H9 (cell line): ENCODE measurements around the gene TCP10L. TPM values are rescaled to one million over a fixed set of nuclear protein-coding genes. Genes with fewer than 3 reads are reported as not detected.

Experiments used
- DNase-seq: peaks from one replicate; pipeline ENCODE4 v3.0.0-alpha.2; 2017
- H2AFZ ChIP-seq: one replicate; pipeline ENCODE4 v1.6.1; 2013; ENCODE audit warnings: mild to moderate bottlenecking, low read length, control low read depth, moderate library complexity
- H2AK5ac ChIP-seq: 2 replicates; pipeline ENCODE4 v1.6.1; 2013; ENCODE audit warnings: low read length, control low read depth, mixed read lengths; ENCODE audit not compliant: insufficient read length
- H2BK120ac ChIP-seq: one replicate; pipeline ENCODE4 v1.6.1; 2013; ENCODE audit warnings: low read depth, mild to moderate bottlenecking, low read length, control low read depth, inconsistent platforms; ENCODE audit not compliant: poor library complexity, severe bottlenecking
- H2BK12ac ChIP-seq: 2 replicates; pipeline ENCODE4 v1.6.1; 2013; ENCODE audit warnings: low read length, control low read depth, mixed read lengths, low read depth; ENCODE audit not compliant: insufficient read length
- H2BK15ac ChIP-seq: 2 replicates; pipeline ENCODE4 v1.6.1; 2013; ENCODE audit warnings: low read depth, low read length, control low read depth
- H2BK20ac ChIP-seq: one replicate; pipeline ENCODE4 v1.6.1; 2013; ENCODE audit warnings: low read depth, mild to moderate bottlenecking, low read length, control low read depth, inconsistent platforms; ENCODE audit not compliant: poor library complexity, severe bottlenecking
- H2BK5ac ChIP-seq: 2 replicates; pipeline ENCODE4 v1.6.1; 2013; ENCODE audit warnings: low read length, control low read depth, mixed read lengths; ENCODE audit not compliant: insufficient read length
- H3K14ac ChIP-seq: 2 replicates; pipeline ENCODE4 v1.6.1; 2013; ENCODE audit warnings: low read length, control low read depth; ENCODE audit not compliant: insufficient read depth
- H3K18ac ChIP-seq: 2 replicates; pipeline ENCODE4 v1.6.1; 2013; ENCODE audit warnings: low read depth, mild to moderate bottlenecking, mixed read lengths, low read length, control low read depth; ENCODE audit not compliant: insufficient read length
- H3K23ac ChIP-seq: 2 replicates; pipeline ENCODE4 v1.6.1; 2013; ENCODE audit warnings: low read length, control low read depth, mixed read lengths, low read depth; ENCODE audit not compliant: insufficient read length
- H3K23me2 ChIP-seq: 2 replicates; pipeline ENCODE4 v1.6.1; 2013; ENCODE audit warnings: low read depth, mild to moderate bottlenecking, mixed read lengths, low read length, control low read depth; ENCODE audit not compliant: insufficient read length, poor library complexity, severe bottlenecking
- H3K27ac ChIP-seq: 2 replicates; pipeline ENCODE4 v1.5.1; 2013; ENCODE audit warnings: low read length, control low read depth, mixed read lengths, low read depth; ENCODE audit not compliant: insufficient read length
- H3K27me3 ChIP-seq: 2 replicates; pipeline ENCODE4 v1.6.1; 2013; ENCODE audit warnings: low read length, control low read depth, inconsistent platforms; ENCODE audit not compliant: insufficient read depth
- H3K4ac ChIP-seq: 2 replicates; pipeline ENCODE4 v1.6.1; 2013; ENCODE audit warnings: low read depth, mild to moderate bottlenecking, control low read depth, inconsistent platforms, low read length, moderate library complexity
- H3K4me1 ChIP-seq: 2 replicates; pipeline ENCODE4 v1.6.1; 2013; ENCODE audit warnings: low read length, control low read depth, inconsistent platforms; ENCODE audit not compliant: insufficient read depth
- H3K4me2 ChIP-seq: 2 replicates; pipeline ENCODE4 v1.6.1; 2013; ENCODE audit warnings: low read length, control low read depth, mixed read lengths; ENCODE audit not compliant: insufficient read length, insufficient read depth
- H3K56ac ChIP-seq: 2 replicates; pipeline ENCODE4 v1.6.1; 2013; ENCODE audit warnings: low read depth, mild to moderate bottlenecking, mixed read lengths, low read length, control low read depth; ENCODE audit not compliant: insufficient read length
- H3K79me1 ChIP-seq: 2 replicates; pipeline ENCODE4 v1.6.1; 2013; ENCODE audit warnings: low read depth, mild to moderate bottlenecking, moderate library complexity, low read length, control low read depth, inconsistent platforms; ENCODE audit not compliant: insufficient read depth, poor library complexity, severe bottlenecking
- H3K79me2 ChIP-seq: 2 replicates; pipeline ENCODE4 v1.6.1; 2013; ENCODE audit warnings: low read length, control low read depth, inconsistent platforms; ENCODE audit not compliant: insufficient read depth
- H3K9ac ChIP-seq: 2 replicates; pipeline ENCODE4 v1.6.1; 2013; ENCODE audit warnings: low read length, control low read depth, mixed read lengths; ENCODE audit not compliant: insufficient read length; ENCODE audit errors: extremely low read depth
- H3K9me3 ChIP-seq: one replicate; pipeline ENCODE4 v1.6.1; 2013; ENCODE audit warnings: low read depth, low read length, inconsistent platforms; ENCODE audit not compliant: control insufficient read depth
- H3T11ph ChIP-seq: one replicate; pipeline ENCODE4 v1.6.1; 2013; ENCODE audit warnings: mild to moderate bottlenecking, low read length, control low read depth, inconsistent platforms
- H4K20me1 ChIP-seq: one replicate; pipeline ENCODE4 v1.6.1; 2013; ENCODE audit not compliant: control insufficient read depth, insufficient read length, insufficient read depth
- H4K5ac ChIP-seq: 2 replicates; pipeline ENCODE4 v1.6.1; 2013; ENCODE audit warnings: low read depth, mild to moderate bottlenecking, mixed read lengths, low read length, control low read depth; ENCODE audit not compliant: insufficient read length
- H4K8ac ChIP-seq: replicated peaks from 2 replicates; pipeline ENCODE4 v1.6.1; 2013; ENCODE audit warnings: low read length, control low read depth, mixed read lengths, low read depth; ENCODE audit not compliant: insufficient read length
- H4K91ac ChIP-seq: 2 replicates; pipeline ENCODE4 v1.6.1; 2013; ENCODE audit warnings: low read depth, mild to moderate bottlenecking, moderate library complexity, mixed read lengths, low read length, control low read depth; ENCODE audit not compliant: insufficient read length
- H3K27ac Mint-ChIP-seq, 3 experiments: 2 replicates in 2 of 3; 3 replicates in 1 of 3; pipeline ENCODE4 v1.8.0; 2020 to 2021; ENCODE audit warnings: mixed read lengths in 3 of 3, mild to moderate bottlenecking in 1 of 3, moderate library complexity in 1 of 3
- H3K27me3 Mint-ChIP-seq: 2 replicates; pipeline ENCODE4 v1.8.0; 2021; ENCODE audit warnings: low read depth, mild to moderate bottlenecking, moderate library complexity, mixed read lengths
- H3K36me3 Mint-ChIP-seq, 3 experiments: 2 replicates in 2 of 3; 3 replicates in 1 of 3; pipeline ENCODE4 v1.8.0; 2020 to 2021; ENCODE audit warnings: low read depth in 3 of 3, mixed read lengths in 3 of 3; ENCODE audit not compliant: insufficient read depth in 1 of 3
- H3K4me1 Mint-ChIP-seq, 2 experiments: 2 replicates each; pipeline ENCODE4 v1.8.0; 2020; ENCODE audit warnings: mixed read lengths in 2 of 2
- H3K4me3 Mint-ChIP-seq, 2 experiments: 2 replicates in 1 of 2; 3 replicates in 1 of 2; pipeline ENCODE4 v1.8.0; 2020 to 2021; ENCODE audit warnings: mild to moderate bottlenecking in 2 of 2, mixed read lengths in 2 of 2, moderate library complexity in 1 of 2
- H3K9me3 Mint-ChIP-seq, 2 experiments: 2 replicates in 1 of 2; 3 replicates in 1 of 2; pipeline ENCODE4 v1.8.0; 2020; ENCODE audit warnings: mild to moderate bottlenecking in 2 of 2, mixed read lengths in 2 of 2, moderate library complexity in 1 of 2
- WGBS: extraction: QIAGEN DNeasy Blood & Tissue Kit; methylation state at CpG from one replicate; pipeline ENCODE4 v1.1.7; 2013; ENCODE audit warnings: missing lambda C conversion rate, low lambda C conversion rate, mixed read lengths; ENCODE audit not compliant: insufficient read length; ENCODE audit errors: extremely low coverage; 5-methylcytosine and 5-hydroxymethylcytosine counted together
- total RNA-seq: library from RNA; stranded (reverse); gene quantifications from 2 replicates; pipeline ENCODE4 v1.2.1, GENCODE V29; 2021
- TF ChIP-seq, protein P1 (sequence below): fragments of 200-600 bp; sonication (generic); conservative IDR thresholded peaks from 3 replicates; pipeline ENCODE4 v1.8.0; 2021; ENCODE audit warnings: antibody characterized with exemption, mild to moderate bottlenecking

The TCP10L gene
- total RNA-seq, 1 experiment from 2014 or later = 5.1 TPM

DNA sequence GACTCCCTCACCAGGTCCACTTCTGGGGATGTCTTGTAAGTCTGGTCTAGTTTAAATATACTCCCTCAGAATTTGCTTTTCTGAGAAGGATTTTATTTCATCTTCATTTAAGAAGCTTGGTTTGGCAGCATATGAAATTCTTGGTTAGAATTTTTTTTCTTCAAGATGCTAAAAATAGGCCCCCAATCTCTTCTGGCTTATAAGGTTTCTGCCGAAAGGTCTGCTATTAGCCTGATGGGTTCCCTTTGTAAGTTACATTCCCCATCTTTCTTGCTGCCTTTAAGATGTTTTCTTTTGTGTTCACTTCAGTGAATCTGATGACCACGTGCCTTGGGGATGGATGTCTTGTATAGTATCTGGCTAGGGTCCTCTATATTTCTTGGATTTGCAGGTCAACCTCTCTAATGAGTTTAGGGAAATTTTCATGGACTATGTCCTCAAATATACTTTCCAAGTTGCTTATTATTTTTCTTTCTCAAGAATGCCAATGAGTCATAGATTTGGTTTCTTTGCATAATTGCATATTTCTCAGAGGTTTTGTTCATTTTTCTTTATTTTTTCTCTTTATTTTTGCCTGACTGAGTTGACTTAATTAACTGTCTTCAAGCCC lies 19.4 kb downstream of the TCP10L start:
- Histone ChIP-seq H3T11ph (no peak overlapping the region), H2AK5ac (no peak overlapping the region), H3K18ac (no peak overlapping the region), H4K20me1 (no peaks in the 10 kb centered on the region), H4K91ac (no peak overlapping the region), H3K4me1 (no peaks in the 10 kb centered on the region; the same call in 1 of the 2 replicates), H3K4ac (no peak overlapping the region), H2BK5ac (no peak overlapping the region), H3K9me3 (no peaks in the 10 kb centered on the region), H2BK15ac (no peak overlapping the region), H3K4me2 (no peak overlapping the region), H3K23me2 (peaks cover 3% of the 10 kb centered on the region), H2BK12ac (no peak overlapping the region), H3K27me3 (no peaks in the 10 kb centered on the region), H4K5ac (no peak overlapping the region), H3K27ac (no peak overlapping the region), H2BK20ac (no peak overlapping the region), H3K79me2 (no peaks in the 10 kb centered on the region), H3K23ac (no peak overlapping the region), H2BK120ac (no peak overlapping the region), H4K8ac (no peak overlapping the region), H3K14ac (no peak overlapping the region), H2AFZ (no peak overlapping the region), H3K9ac (no peak overlapping the region), H3K56ac (no peak overlapping the region), H3K79me1 (no peaks in the 10 kb centered on the region)
- Mint-ChIP-seq H3K9me3 (peaks cover 26 to 28% of the 10 kb centered on the region in 2 experiments), H3K4me1 (peaks cover 32 to 51% of the 10 kb centered on the region in 2 experiments), H3K27me3 (peaks cover 8% of the 10 kb centered on the region), H3K27ac (no peak overlapping the region), H3K36me3 (peaks cover 24 to 34% (median 32%) of the 10 kb centered on the region in 3 experiments), H3K4me3 (no peak overlapping the region)
- DNase-seq = no peak
- WGBS = no CpG with 5 or more reads among the region's 2 CpGs
- TF ChIP-seq, protein P1, sequence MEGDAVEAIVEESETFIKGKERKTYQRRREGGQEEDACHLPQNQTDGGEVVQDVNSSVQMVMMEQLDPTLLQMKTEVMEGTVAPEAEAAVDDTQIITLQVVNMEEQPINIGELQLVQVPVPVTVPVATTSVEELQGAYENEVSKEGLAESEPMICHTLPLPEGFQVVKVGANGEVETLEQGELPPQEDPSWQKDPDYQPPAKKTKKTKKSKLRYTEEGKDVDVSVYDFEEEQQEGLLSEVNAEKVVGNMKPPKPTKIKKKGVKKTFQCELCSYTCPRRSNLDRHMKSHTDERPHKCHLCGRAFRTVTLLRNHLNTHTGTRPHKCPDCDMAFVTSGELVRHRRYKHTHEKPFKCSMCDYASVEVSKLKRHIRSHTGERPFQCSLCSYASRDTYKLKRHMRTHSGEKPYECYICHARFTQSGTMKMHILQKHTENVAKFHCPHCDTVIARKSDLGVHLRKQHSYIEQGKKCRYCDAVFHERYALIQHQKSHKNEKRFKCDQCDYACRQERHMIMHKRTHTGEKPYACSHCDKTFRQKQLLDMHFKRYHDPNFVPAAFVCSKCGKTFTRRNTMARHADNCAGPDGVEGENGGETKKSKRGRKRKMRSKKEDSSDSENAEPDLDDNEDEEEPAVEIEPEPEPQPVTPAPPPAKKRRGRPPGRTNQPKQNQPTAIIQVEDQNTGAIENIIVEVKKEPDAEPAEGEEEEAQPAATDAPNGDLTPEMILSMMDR = no peak
